ENCODE results near the gene AMTN.

The AMTN gene, protein sequence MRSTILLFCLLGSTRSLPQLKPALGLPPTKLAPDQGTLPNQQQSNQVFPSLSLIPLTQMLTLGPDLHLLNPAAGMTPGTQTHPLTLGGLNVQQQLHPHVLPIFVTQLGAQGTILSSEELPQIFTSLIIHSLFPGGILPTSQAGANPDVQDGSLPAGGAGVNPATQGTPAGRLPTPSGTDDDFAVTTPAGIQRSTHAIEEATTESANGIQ

DNA sequence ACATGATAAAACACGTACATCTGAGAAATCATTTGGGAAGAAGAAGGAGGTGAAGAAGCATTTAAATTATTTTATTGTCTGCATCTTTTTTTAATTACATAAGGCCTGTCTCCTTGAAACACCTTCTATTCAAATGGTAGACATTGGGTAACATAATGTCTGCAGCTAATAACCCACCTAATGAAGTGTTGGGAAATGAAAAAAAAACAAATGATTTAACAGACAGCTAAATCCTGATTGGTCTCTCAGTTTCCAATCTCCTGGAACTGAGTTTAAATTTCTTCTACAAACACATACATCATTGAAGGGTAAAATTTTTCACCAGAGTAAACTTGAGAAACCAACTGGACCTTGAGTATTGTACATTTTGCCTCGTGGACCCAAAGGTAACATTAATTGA lies at the start of gene AMTN:
Gene AMTN (plus strand): TSS at position 301 of the 400 bp plus-strand sequence. CDS start 209 bp downstream, outside the sequence.
- no peak for TF ChIP-seq TAF1 (IDR thresholded peaks at IDR 0.05; ENCODE audit: low read depth)

DNA sequence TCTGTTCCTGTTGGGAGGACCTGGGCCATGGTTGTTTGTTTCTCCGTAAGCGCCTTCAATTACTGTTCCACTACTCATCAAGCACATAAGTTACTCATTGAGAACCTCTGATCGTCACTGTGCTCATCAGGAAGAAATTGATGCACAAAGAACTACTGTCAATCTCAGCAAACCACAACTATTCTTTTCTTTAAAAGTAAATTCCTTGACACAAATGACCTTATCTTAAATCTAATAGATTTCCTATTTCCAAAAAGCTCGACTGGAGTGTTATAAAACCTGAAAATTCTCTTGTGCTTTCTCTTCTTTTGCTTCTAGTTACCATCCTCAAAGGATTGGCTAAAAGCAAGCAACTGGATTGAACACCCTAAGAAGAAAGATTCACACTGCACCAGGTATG lies 46.5 kb upstream of the AMTN start, which contains the start of gene MUC7:
Gene MUC7 (plus strand): TSS at position 301 of the 400 bp plus-strand sequence. CDS start 1,825 bp downstream, outside the sequence.
- TF ChIP-seq TAF1 (IDR thresholded peaks at IDR 0.05; ENCODE audit: low read depth) (no peak), FOXM1 (IDR thresholded peaks at IDR 0.05; ENCODE audit: borderline replicate concordance, low read depth) (no peak), NFIC (IDR thresholded peaks at IDR 0.05) (no peak), RAD21 (IDR thresholded peaks at IDR 0.05; ENCODE audit: low read depth) (no peak), TEAD4 (IDR thresholded peaks at IDR 0.05) (no peak), TCF12 (IDR thresholded peaks at IDR 0.05; ENCODE audit: low read depth) (no peak), ZBTB7A (IDR thresholded peaks at IDR 0.05; ENCODE audit: low read depth) (no peak)
- TF ChIP-seq, protein P1, sequence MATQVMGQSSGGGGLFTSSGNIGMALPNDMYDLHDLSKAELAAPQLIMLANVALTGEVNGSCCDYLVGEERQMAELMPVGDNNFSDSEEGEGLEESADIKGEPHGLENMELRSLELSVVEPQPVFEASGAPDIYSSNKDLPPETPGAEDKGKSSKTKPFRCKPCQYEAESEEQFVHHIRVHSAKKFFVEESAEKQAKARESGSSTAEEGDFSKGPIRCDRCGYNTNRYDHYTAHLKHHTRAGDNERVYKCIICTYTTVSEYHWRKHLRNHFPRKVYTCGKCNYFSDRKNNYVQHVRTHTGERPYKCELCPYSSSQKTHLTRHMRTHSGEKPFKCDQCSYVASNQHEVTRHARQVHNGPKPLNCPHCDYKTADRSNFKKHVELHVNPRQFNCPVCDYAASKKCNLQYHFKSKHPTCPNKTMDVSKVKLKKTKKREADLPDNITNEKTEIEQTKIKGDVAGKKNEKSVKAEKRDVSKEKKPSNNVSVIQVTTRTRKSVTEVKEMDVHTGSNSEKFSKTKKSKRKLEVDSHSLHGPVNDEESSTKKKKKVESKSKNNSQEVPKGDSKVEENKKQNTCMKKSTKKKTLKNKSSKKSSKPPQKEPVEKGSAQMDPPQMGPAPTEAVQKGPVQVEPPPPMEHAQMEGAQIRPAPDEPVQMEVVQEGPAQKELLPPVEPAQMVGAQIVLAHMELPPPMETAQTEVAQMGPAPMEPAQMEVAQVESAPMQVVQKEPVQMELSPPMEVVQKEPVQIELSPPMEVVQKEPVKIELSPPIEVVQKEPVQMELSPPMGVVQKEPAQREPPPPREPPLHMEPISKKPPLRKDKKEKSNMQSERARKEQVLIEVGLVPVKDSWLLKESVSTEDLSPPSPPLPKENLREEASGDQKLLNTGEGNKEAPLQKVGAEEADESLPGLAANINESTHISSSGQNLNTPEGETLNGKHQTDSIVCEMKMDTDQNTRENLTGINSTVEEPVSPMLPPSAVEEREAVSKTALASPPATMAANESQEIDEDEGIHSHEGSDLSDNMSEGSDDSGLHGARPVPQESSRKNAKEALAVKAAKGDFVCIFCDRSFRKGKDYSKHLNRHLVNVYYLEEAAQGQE (IDR thresholded peaks at IDR 0.05; ENCODE audit: low read depth): no peak
- TF ChIP-seq, protein P2, sequence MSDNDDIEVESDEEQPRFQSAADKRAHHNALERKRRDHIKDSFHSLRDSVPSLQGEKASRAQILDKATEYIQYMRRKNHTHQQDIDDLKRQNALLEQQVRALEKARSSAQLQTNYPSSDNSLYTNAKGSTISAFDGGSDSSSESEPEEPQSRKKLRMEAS (IDR thresholded peaks at IDR 0.05): no peak
- TF ChIP-seq, protein P3, sequence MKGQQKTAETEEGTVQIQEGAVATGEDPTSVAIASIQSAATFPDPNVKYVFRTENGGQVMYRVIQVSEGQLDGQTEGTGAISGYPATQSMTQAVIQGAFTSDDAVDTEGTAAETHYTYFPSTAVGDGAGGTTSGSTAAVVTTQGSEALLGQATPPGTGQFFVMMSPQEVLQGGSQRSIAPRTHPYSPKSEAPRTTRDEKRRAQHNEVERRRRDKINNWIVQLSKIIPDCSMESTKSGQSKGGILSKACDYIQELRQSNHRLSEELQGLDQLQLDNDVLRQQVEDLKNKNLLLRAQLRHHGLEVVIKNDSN (IDR thresholded peaks at IDR 0.05): no peak

DNA sequence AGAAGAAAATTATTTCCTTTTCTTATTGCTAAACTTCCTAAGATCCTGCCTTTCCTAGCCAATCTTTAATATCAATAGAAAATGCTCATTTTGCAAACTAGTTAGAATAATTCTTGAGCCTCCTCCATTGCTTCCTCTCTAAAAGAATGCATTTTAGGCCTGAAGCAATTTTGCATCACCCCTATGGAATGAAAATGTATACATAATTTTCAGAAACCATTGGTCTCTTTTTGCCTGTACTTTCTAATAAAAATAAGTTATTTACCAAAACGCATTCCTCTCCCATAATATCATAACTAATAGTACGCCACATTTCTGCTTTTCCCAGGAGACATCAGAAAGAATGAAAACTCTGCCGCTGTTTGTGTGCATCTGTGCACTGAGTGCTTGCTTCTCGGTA lies 44.7 kb upstream of the AMTN start:
- no peak for TF ChIP-seq TCF12 (IDR thresholded peaks at IDR 0.05; ENCODE audit: low read depth)
- no peak for TF ChIP-seq CREB1 (IDR thresholded peaks at IDR 0.05; ENCODE audit: low read depth)
- TF ChIP-seq YY1 (IDR thresholded peaks at IDR 0.05; ENCODE audit: low read depth): no peak
- no peak for TF ChIP-seq TEAD4 (IDR thresholded peaks at IDR 0.05)
- TF ChIP-seq ZBTB7A (IDR thresholded peaks at IDR 0.05; ENCODE audit: low read depth): no peak
- TF ChIP-seq, protein P2 (IDR thresholded peaks at IDR 0.05): no peak

DNA sequence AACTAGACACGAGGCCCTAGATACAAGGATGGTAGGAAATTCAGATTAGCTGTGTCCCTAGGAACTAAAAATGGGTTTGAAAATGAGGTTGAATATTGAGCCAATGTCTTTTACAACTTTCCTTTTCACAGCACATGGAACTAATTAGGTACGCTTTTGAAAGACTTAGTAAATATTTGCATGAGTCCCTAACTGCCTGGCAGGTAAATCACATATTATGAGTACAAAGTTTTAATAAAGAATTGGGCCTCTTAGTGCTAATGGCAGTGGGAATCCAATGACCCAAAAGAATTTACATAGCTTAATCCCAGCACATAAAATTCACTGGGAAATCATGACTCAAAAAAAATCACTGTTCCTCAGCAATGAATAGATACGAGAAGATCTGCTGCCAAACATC lies 29.6 kb upstream of the AMTN start:
- TF ChIP-seq, protein P3 (IDR thresholded peaks at IDR 0.05): no peak
- TF ChIP-seq TAF1 (IDR thresholded peaks at IDR 0.05; ENCODE audit: low read depth): no peak
- no peak for TF ChIP-seq EP300 (IDR thresholded peaks at IDR 0.05; ENCODE audit: borderline replicate concordance)
- no peak for TF ChIP-seq ZBTB7A (IDR thresholded peaks at IDR 0.05; ENCODE audit: low read depth)

DNA sequence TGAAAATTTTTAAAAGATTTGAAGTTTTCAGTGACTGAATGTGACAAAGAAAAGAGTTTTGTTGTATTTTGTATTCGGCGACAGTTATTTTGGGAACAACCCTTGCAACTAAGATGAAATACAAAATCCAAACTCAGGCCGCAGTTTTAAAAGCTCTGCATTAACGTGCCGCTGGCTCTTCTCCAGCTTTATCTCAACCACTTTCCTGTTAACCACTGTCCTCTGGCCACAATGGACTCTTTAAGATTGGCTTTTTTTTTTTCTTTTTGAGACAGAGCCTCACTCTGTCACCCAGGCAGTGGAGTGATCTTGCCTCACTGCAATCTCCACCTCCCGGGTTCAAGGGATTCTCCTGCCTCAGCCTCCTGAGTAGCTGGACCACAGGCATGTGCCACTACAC lies 22.1 kb upstream of the AMTN start:
- TF ChIP-seq TCF12 (IDR thresholded peaks at IDR 0.05; ENCODE audit: low read depth) (no peak), CEBPB (IDR thresholded peaks at IDR 0.05) (no peak), TEAD4 (IDR thresholded peaks at IDR 0.05) (no peak), YY1 (IDR thresholded peaks at IDR 0.05; ENCODE audit: low read depth) (no peak), EP300 (IDR thresholded peaks at IDR 0.05; ENCODE audit: borderline replicate concordance) (no peak), FOXM1 (IDR thresholded peaks at IDR 0.05; ENCODE audit: borderline replicate concordance, low read depth) (no peak), CREB1 (IDR thresholded peaks at IDR 0.05; ENCODE audit: low read depth) (no peak), RAD21 (IDR thresholded peaks at IDR 0.05; ENCODE audit: low read depth) (no peak), TAF1 (IDR thresholded peaks at IDR 0.05; ENCODE audit: low read depth) (no peak), EGR1 (IDR thresholded peaks at IDR 0.05) (no peak), ZBTB7A (IDR thresholded peaks at IDR 0.05; ENCODE audit: low read depth) (no peak), NFIC (IDR thresholded peaks at IDR 0.05) (no peak)
- TF ChIP-seq, protein P1 (IDR thresholded peaks at IDR 0.05; ENCODE audit: low read depth): no peak
- TF ChIP-seq, protein P2 (IDR thresholded peaks at IDR 0.05): no peak
- TF ChIP-seq, protein P3 (IDR thresholded peaks at IDR 0.05): no peak

DNA sequence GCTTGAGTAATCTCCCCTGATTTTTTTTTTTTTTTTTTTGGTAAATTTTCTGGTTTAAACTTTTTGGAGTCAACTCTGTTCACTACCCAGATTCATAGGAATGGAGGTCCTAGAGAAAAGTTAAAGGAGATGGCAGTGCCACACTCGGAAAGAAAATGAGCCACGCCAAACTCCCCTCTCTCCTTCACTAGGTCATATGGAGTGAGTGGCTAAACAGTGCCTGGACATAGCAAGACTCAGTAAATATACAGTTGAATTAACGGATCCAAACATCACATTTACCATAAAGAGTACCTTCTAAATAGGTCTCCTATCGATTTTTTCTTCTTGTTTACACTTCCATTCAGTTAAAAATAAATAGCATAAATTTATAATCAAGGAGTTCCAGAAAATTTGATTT lies 13.6 kb upstream of the AMTN start:
- TF ChIP-seq TAF1 (IDR thresholded peaks at IDR 0.05; ENCODE audit: low read depth) (no peak), FOXM1 (IDR thresholded peaks at IDR 0.05; ENCODE audit: borderline replicate concordance, low read depth) (no peak), CEBPB (IDR thresholded peaks at IDR 0.05) (no peak), TEAD4 (IDR thresholded peaks at IDR 0.05) (no peak)
- TF ChIP-seq, protein P2 (IDR thresholded peaks at IDR 0.05): no peak

Data from Ishikawa (cell line).